ENCODE data around the gene ZNF397.

The ZNF397 gene

GRCh38 chr18:35276267-35276666 lies 35.4 kb downstream of the ZNF397 start:
- Histone ChIP-seq H3K4me3 (ENCODE audit: low read length) (no peak overlapping the region), H3K9me3 (ENCODE audit: control insufficient read depth, low read length) (peaks cover 16% of the 10 kb centered on the region), H3K9ac (ENCODE audit: low read length) (no peak overlapping the region), H3K4me1 (ENCODE audit: control insufficient read depth, insufficient read depth, low read length) (no peaks in the 10 kb centered on the region), H3K36me3 (ENCODE audit: control insufficient read depth, insufficient read depth, low read length, severe bottlenecking) (peaks cover 3% of the 10 kb centered on the region), H3K27me3 (replicated peaks; ENCODE audit: control insufficient read depth, insufficient read depth, low read length) (no peaks in the 10 kb centered on the region)
- no peak for DNase-seq (ENCODE audit: low read depth)

DNA sequence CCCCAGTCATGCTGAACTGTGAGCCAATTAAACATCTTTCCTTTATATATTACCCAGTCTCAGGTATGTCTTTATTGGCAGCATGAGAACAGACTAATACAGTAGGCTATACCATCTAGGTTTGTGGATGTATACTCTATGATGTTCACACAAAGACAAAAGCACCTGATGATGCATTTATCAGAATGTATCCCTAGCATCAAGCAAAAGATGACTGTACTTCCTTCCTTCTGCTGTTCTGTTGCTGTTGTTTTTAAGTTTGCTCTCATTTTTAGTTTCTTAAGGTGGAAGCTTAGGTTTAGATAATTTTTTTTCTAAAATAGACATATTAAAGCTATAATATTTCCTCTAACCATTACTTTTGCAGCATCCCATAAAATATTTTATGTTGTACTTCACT lies 36.8 kb downstream of the ZNF397 start:
- peaks cover 16% of the 10 kb centered on the region for H3K9me3 ChIP-seq (ENCODE audit: control insufficient read depth, low read length)

GRCh38 chr18:35278085-35278484 lies 37.3 kb downstream of the ZNF397 start:
- no peaks in the 10 kb centered on the region for H3K27me3 ChIP-seq (replicated peaks; ENCODE audit: control insufficient read depth, insufficient read depth, low read length)
- peaks cover 16% of the 10 kb centered on the region for H3K9me3 ChIP-seq (ENCODE audit: control insufficient read depth, low read length)
- peaks cover 3% of the 10 kb centered on the region for H3K36me3 ChIP-seq (ENCODE audit: control insufficient read depth, insufficient read depth, low read length, severe bottlenecking)
- no peak for DNase-seq (ENCODE audit: low read depth)
- H3K4me1 ChIP-seq (ENCODE audit: control insufficient read depth, insufficient read depth, low read length), result peaks cover 9% of the 10 kb centered on the region
- no peak overlapping the region for H3K9ac ChIP-seq (ENCODE audit: low read length)
- no peak overlapping the region for H3K4me3 ChIP-seq (ENCODE audit: low read length)

More for the DNA sequence above, 36.8 kb downstream of the ZNF397 start:
- H3K4me1 ChIP-seq (ENCODE audit: control insufficient read depth, insufficient read depth, low read length), result peaks cover 7% of the 10 kb centered on the region
- no peak overlapping the region for H3K9ac ChIP-seq (ENCODE audit: low read length)
- no peak for DNase-seq (ENCODE audit: low read depth)
- H3K27me3 ChIP-seq (replicated peaks; ENCODE audit: control insufficient read depth, insufficient read depth, low read length), result no peaks in the 10 kb centered on the region
- no peak overlapping the region for H3K4me3 ChIP-seq (ENCODE audit: low read length)
- peaks cover 3% of the 10 kb centered on the region for H3K36me3 ChIP-seq (ENCODE audit: control insufficient read depth, insufficient read depth, low read length, severe bottlenecking)

GRCh38 chr18:35278969-35279368 lies 38.1 kb downstream of the ZNF397 start:
- Histone ChIP-seq H3K4me1 (ENCODE audit: control insufficient read depth, insufficient read depth, low read length) (peaks cover 9% of the 10 kb centered on the region), H3K9me3 (ENCODE audit: control insufficient read depth, low read length) (peaks cover 16% of the 10 kb centered on the region), H3K36me3 (ENCODE audit: control insufficient read depth, insufficient read depth, low read length, severe bottlenecking) (peaks cover 10% of the 10 kb centered on the region), H3K4me3 (ENCODE audit: low read length) (no peak overlapping the region), H3K27me3 (replicated peaks; ENCODE audit: control insufficient read depth, insufficient read depth, low read length) (no peaks in the 10 kb centered on the region), H3K9ac (ENCODE audit: low read length) (no peak overlapping the region)
- DNase-seq (ENCODE audit: low read depth), result no peak

GRCh38 chr18:35282353-35282752 lies 41.5 kb downstream of the ZNF397 start:
- Histone ChIP-seq H3K9me3 (ENCODE audit: control insufficient read depth, low read length) (peaks cover 27% of the 10 kb centered on the region), H3K36me3 (ENCODE audit: control insufficient read depth, insufficient read depth, low read length, severe bottlenecking) (peaks cover 10% of the 10 kb centered on the region), H3K27me3 (replicated peaks; ENCODE audit: control insufficient read depth, insufficient read depth, low read length) (no peaks in the 10 kb centered on the region), H3K4me3 (ENCODE audit: low read length) (no peak overlapping the region), H3K4me1 (ENCODE audit: control insufficient read depth, insufficient read depth, low read length) (peaks cover 9% of the 10 kb centered on the region), H3K9ac (ENCODE audit: low read length) (no peak overlapping the region)
- DNase-seq (ENCODE audit: low read depth), result peak; percentile 78

DNA sequence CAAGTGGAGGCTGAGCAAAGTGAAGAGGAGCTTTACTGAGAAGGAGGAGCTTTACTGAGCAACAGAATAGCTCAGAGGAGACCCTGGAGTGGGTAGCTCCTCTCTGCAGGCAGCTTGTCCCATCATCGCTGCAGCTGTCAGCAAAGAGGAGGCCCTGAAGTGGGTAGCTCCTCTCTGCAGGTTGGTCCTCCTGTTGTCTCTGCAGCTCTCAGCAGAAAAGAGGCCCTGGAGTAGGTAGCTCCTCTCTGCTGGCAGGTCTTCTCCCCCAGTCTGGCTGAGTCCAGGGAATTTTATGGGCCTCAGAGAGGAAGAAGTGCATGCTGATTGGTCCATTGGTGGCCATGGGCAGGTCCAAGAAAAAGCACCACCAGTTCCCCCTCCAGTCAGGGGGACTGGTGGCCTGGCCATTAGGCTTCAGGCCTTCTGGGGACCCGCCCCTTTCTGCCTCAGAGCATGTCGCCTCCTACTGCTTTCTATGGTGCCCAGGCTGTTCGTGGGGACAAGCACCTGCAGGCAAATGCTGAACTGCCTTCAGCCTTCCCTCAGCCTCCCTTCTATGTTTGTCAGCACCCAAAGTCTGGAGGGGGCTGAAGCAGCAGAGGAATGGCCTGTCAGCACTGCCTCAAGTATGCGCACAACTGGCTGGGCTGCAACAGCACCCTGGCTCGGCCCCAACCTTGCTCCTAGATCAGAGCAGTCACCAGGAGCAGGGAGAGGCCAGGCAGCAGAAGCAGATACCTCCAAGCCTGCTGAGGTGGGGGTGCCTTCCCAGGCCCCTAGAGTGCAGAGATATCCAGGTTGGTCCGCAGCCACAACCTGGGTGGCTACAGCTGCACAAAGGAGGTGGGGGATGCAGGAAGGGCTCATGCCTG lies 43.3 kb downstream of the ZNF397 start:
- Histone ChIP-seq H3K27me3 (replicated peaks; ENCODE audit: control insufficient read depth, insufficient read depth, low read length) (no peaks in the 10 kb centered on the region), H3K9ac (ENCODE audit: low read length) (no peak overlapping the region), H3K4me3 (ENCODE audit: low read length) (no peak overlapping the region), H3K9me3 (ENCODE audit: control insufficient read depth, low read length) (peaks cover 16% of the 10 kb centered on the region), H3K4me1 (ENCODE audit: control insufficient read depth, insufficient read depth, low read length) (peaks cover 18% of the 10 kb centered on the region), H3K36me3 (ENCODE audit: control insufficient read depth, insufficient read depth, low read length, severe bottlenecking) (peaks cover 7% of the 10 kb centered on the region)
- DNase-seq (ENCODE audit: low read depth), result no peak

DNA sequence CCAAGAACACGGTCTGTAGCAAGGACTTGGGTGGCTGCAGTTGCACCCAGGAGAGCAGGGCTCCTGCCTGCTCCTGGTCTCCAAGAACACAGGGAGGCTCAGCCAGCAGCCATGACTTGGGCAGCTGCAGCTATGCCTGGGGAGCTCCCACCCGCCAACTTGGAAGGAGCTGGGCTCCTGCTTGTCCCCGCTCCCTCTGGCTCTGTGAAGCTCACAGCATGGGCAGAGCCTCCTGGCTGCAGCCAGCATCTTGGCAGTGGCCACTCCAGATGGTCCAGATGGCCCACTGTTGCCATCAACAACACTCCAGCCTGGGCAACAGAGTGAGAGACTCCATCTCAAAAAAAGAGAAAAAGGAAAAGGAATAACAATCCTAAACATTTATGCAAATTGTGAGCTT lies 44.0 kb downstream of the ZNF397 start:
- no peak overlapping the region for H3K4me3 ChIP-seq (ENCODE audit: low read length)
- no peak for DNase-seq (ENCODE audit: low read depth)
- H3K36me3 ChIP-seq (ENCODE audit: control insufficient read depth, insufficient read depth, low read length, severe bottlenecking), result peaks cover 7% of the 10 kb centered on the region
- peaks cover 11% of the 10 kb centered on the region for H3K9me3 ChIP-seq (ENCODE audit: control insufficient read depth, low read length)
- peaks cover 20% of the 10 kb centered on the region for H3K4me1 ChIP-seq (ENCODE audit: control insufficient read depth, insufficient read depth, low read length)
- H3K9ac ChIP-seq (ENCODE audit: low read length), result no peak overlapping the region
- H3K27me3 ChIP-seq (replicated peaks; ENCODE audit: control insufficient read depth, insufficient read depth, low read length), result no peaks in the 10 kb centered on the region

DNA sequence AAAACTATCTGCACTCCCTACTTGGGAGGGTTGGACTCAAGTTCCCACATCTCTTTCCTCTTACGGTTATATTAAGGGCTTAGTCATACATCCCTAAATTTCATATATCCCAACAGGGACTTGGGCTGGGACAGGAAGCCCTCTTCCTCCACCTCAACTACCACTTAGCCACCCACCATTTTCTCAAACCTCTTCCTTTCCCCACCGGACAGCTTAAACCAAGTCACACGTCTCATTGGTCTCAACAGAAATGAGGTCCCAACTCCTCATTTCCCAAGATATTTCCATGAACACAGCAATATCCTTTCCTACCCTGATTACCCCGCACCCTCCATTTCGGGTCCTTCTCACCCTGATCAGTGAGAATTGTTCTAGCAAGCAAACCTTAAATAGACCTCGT lies 48.5 kb downstream of the ZNF397 start:
- H3K36me3 ChIP-seq (ENCODE audit: control insufficient read depth, insufficient read depth, low read length, severe bottlenecking), result peaks cover 6% of the 10 kb centered on the region

GRCh38 chr18:35289727-35290093 lies 48.9 kb downstream of the ZNF397 start:
- Histone ChIP-seq H3K27me3 (replicated peaks; ENCODE audit: control insufficient read depth, insufficient read depth, low read length) (no peaks in the 10 kb centered on the region), H3K4me1 (ENCODE audit: control insufficient read depth, insufficient read depth, low read length) (peaks cover 27% of the 10 kb centered on the region), H3K4me3 (ENCODE audit: low read length) (peak overlapping the region; percentile 95), H3K9me3 (ENCODE audit: control insufficient read depth, low read length) (peaks cover 11% of the 10 kb centered on the region), H3K9ac (ENCODE audit: low read length) (peak overlapping the region; percentile 97), H3K36me3 (ENCODE audit: control insufficient read depth, insufficient read depth, low read length, severe bottlenecking) (peaks cover 9% of the 10 kb centered on the region)
- peak; percentile 49 for DNase-seq (ENCODE audit: low read depth)

More for the DNA sequence above, 48.5 kb downstream of the ZNF397 start:
- peaks cover 27% of the 10 kb centered on the region for H3K4me1 ChIP-seq (ENCODE audit: control insufficient read depth, insufficient read depth, low read length)
- DNase-seq (ENCODE audit: low read depth), result peak; percentile 15
- no peaks in the 10 kb centered on the region for H3K27me3 ChIP-seq (replicated peaks; ENCODE audit: control insufficient read depth, insufficient read depth, low read length)
- peaks cover 11% of the 10 kb centered on the region for H3K9me3 ChIP-seq (ENCODE audit: control insufficient read depth, low read length)
- H3K4me3 ChIP-seq (ENCODE audit: low read length), result peak overlapping the region; percentile 95
- peak overlapping the region; percentile 97 for H3K9ac ChIP-seq (ENCODE audit: low read length)

- Histone ChIP-seq H3K9me3 (ENCODE audit: control insufficient read depth, low read length) (peaks cover 10% of the 10 kb centered on the region), H3K27me3 (replicated peaks; ENCODE audit: control insufficient read depth, insufficient read depth, low read length) (no peaks in the 10 kb centered on the region), H3K36me3 (ENCODE audit: control insufficient read depth, insufficient read depth, low read length, severe bottlenecking) (peaks cover 14% of the 10 kb centered on the region), H3K4me1 (ENCODE audit: control insufficient read depth, insufficient read depth, low read length) (peaks cover 27% of the 10 kb centered on the region), H3K4me3 (ENCODE audit: low read length) (peak within 1 kb of the TSS; percentile 95), H3K9ac (ENCODE audit: low read length) (peak within 1 kb of the TSS; percentile 97)
- DNase-seq (ENCODE audit: low read depth), result peak; percentile 98
Measured at GRCh38 chr18:35290094-35290735, 49.4 kb downstream of the ZNF397 start, which contains the start of gene ZSCAN30. Gene ZSCAN30 (minus strand): TSS chr18:35290229. CDS start chr18:35264352, 25,877 bp downstream.

- H3K36me3 ChIP-seq (ENCODE audit: control insufficient read depth, insufficient read depth, low read length, severe bottlenecking), result peaks cover 24% of the 10 kb centered on the region
- peaks cover 27% of the 10 kb centered on the region for H3K4me1 ChIP-seq (ENCODE audit: control insufficient read depth, insufficient read depth, low read length)
- H3K9ac ChIP-seq (ENCODE audit: low read length), result peak overlapping the region; percentile 97
- no peaks in the 10 kb centered on the region for H3K27me3 ChIP-seq (replicated peaks; ENCODE audit: control insufficient read depth, insufficient read depth, low read length)
- H3K4me3 ChIP-seq (ENCODE audit: low read length), result peak overlapping the region; percentile 95
- peaks cover under 1% of the 10 kb centered on the region for H3K9me3 ChIP-seq (ENCODE audit: control insufficient read depth, low read length)
- no peak for DNase-seq (ENCODE audit: low read depth)
Measured at GRCh38 chr18:35291166-35291565, 50.3 kb downstream of the ZNF397 start.

All from adipocyte (in vitro differentiated cells).